Smooth muscle cell (in vitro differentiated cells): ENCODE data around the gene PDGFC. TPM values are rescaled to one million over a fixed set of nuclear protein-coding genes. Genes with fewer than 3 reads are reported as not detected.

ENCODE experiments used
- DNase-seq: peaks from one replicate; lab custom pipeline; 2025; ENCODE audit not compliant: unreplicated experiment; lab: John Stamatoyannopoulos, UW
- H2AFZ ChIP-seq: fragments of 200-600 bp; sonication (generic); 2 replicates; pipeline ENCODE4 v1.6.0; 2016; ENCODE audit warnings: antibody characterized with exemption, low read depth, mild to moderate bottlenecking
- H3F3A ChIP-seq: fragments of 200-600 bp; sonication (generic); 2 replicates; pipeline ENCODE4 v1.6.0; 2017; ENCODE audit warnings: antibody characterized with exemption, low read depth
- H3K27ac ChIP-seq: fragments of 200-600 bp; sonication (generic); 2 replicates; pipeline ENCODE4 v1.5.1; 2016; ENCODE audit warnings: low read depth, mild to moderate bottlenecking
- H3K27me3 ChIP-seq: fragments of 200-600 bp; sonication (generic); 2 replicates; pipeline ENCODE4 v1.6.1; 2016; ENCODE audit warnings: low read depth, mild to moderate bottlenecking
- H3K36me3 ChIP-seq: fragments of 200-600 bp; sonication (generic); 2 replicates; pipeline ENCODE4 v1.5.1; 2016; ENCODE audit warnings: low read depth
- H3K4me1 ChIP-seq: fragments of 200-600 bp; sonication (generic); 2 replicates; pipeline ENCODE4 v1.5.1; 2016; ENCODE audit warnings: low read depth
- H3K4me2 ChIP-seq: fragments of 200-600 bp; sonication (generic); 2 replicates; pipeline ENCODE4 v1.6.0; 2016; ENCODE audit warnings: mild to moderate bottlenecking
- H3K4me3 ChIP-seq: fragments of 200-600 bp; sonication (generic); 2 replicates; pipeline ENCODE4 v1.5.1; 2016; ENCODE audit warnings: mild to moderate bottlenecking
- H3K79me2 ChIP-seq: fragments of 200-600 bp; sonication (generic); 2 replicates; pipeline ENCODE4 v1.6.0; 2016; ENCODE audit warnings: low read depth, mild to moderate bottlenecking
- H3K9ac ChIP-seq: fragments of 200-600 bp; sonication (generic); 2 replicates; pipeline ENCODE4 v1.6.0; 2016; ENCODE audit warnings: low read depth
- H3K9me3 ChIP-seq: fragments of 200-600 bp; sonication (generic); replicated peaks from 2 replicates; pipeline ENCODE4 v1.5.1; 2016; ENCODE audit warnings: low read depth
- H4K20me1 ChIP-seq: fragments of 200-600 bp; sonication (generic); 2 replicates; pipeline ENCODE4 v1.6.0; 2016; ENCODE audit warnings: low read depth
- CTCF ChIP-seq: fragments of 200-600 bp; sonication (generic); IDR thresholded peaks from 2 replicates; pipeline ENCODE4 v1.5.1; 2017; ENCODE audit warnings: borderline replicate concordance, mild to moderate bottlenecking, antibody characterized with exemption; ENCODE audit not compliant: insufficient read depth, poor library complexity, severe bottlenecking
- WGBS: methylation state at CpG from one replicate; pipeline ENCODE4 v1.1.7; 2016; ENCODE audit warnings: low lambda C conversion rate; 5-methylcytosine and 5-hydroxymethylcytosine counted together
- polyA plus RNA-seq: library from polyadenylated mRNA; unstranded; fragments of >200 nt; fragmentation: Nextera tagmentation; extraction: Ambion mirVana; gene quantifications from 2 replicates; pipeline ENCODE4 v1.2.1, GENCODE V29; 2016
- total RNA-seq: library from RNA; depleted of rRNA; stranded (reverse); fragments of >200 nt; gene quantifications from 2 replicates; pipeline ENCODE4 v1.2.3, GENCODE V29; 2014

Gene PDGFC
- total and polyA plus RNA-seq, 2 experiments from 2014 or later = 56.5 to 135 TPM

GRCh38 chr4:156838761-156839160 is 132.8 kb downstream of the PDGFC start:
- no peak overlapping the region for H3K9ac ChIP-seq
- TF ChIP-seq CTCF = no peak
- H3K27ac ChIP-seq = no peak overlapping the region
- peaks cover 19% of the 10 kb centered on the region for H3K9me3 ChIP-seq
- H3K4me2 ChIP-seq = no peak overlapping the region
- no peaks in the 10 kb centered on the region for H3K4me1 ChIP-seq
- DNase-seq = no peak
- H3K27me3 ChIP-seq = no peaks in the 10 kb centered on the region
- H3F3A ChIP-seq = no peaks in the 10 kb centered on the region
- H4K20me1 ChIP-seq = peaks cover 1% of the 10 kb centered on the region
- peaks cover 22% of the 10 kb centered on the region for H3K79me2 ChIP-seq
- H3K4me3 ChIP-seq = no peak overlapping the region
- H2AFZ ChIP-seq = no peak overlapping the region
- WGBS = 94% methylated on average over 5 of the region's 5 CpGs
- peaks cover 18% of the 10 kb centered on the region for H3K36me3 ChIP-seq

GRCh38 chr4:156837625-156838345 is 133.8 kb downstream of the PDGFC start:
- peaks cover 22% of the 10 kb centered on the region for H3K79me2 ChIP-seq

GRCh38 chr4:156832886-156833285 is 138.7 kb downstream of the PDGFC start:
- no peak for TF ChIP-seq CTCF
- Histone ChIP-seq H3F3A (no peaks in the 10 kb centered on the region), H3K4me3 (no peak overlapping the region), H2AFZ (no peak overlapping the region), H3K9ac (no peak overlapping the region), H3K27ac (no peak overlapping the region), H3K79me2 (peaks cover 39% of the 10 kb centered on the region), H4K20me1 (peaks cover 3% of the 10 kb centered on the region), H3K36me3 (peaks cover 4% of the 10 kb centered on the region), H3K4me1 (no peaks in the 10 kb centered on the region), H3K27me3 (no peaks in the 10 kb centered on the region), H3K4me2 (no peak overlapping the region), H3K9me3 (no peaks in the 10 kb centered on the region)
- WGBS = 95% methylated on average over 3 of the region's 3 CpGs
- no peak for DNase-seq

More at GRCh38 chr4:156837625-156838345, 133.8 kb downstream of the PDGFC start:
- no peak for DNase-seq
- WGBS = 95% methylated on average over 2 of the region's 2 CpGs
- H3K9me3 ChIP-seq = peaks cover 19% of the 10 kb centered on the region
- no peak overlapping the region for H2AFZ ChIP-seq
- no peak overlapping the region for H3K27ac ChIP-seq
- H3F3A ChIP-seq = no peaks in the 10 kb centered on the region
- H4K20me1 ChIP-seq = peaks cover 3% of the 10 kb centered on the region
- no peak for TF ChIP-seq CTCF
- H3K4me3 ChIP-seq = no peak overlapping the region
- H3K4me2 ChIP-seq = no peak overlapping the region
- no peaks in the 10 kb centered on the region for H3K27me3 ChIP-seq
- H3K36me3 ChIP-seq = peaks cover 18% of the 10 kb centered on the region
- H3K4me1 ChIP-seq = no peaks in the 10 kb centered on the region
- no peak overlapping the region for H3K9ac ChIP-seq

GRCh38 chr4:156830351-156830750 is 141.2 kb downstream of the PDGFC start:
- TF ChIP-seq CTCF = no peak
- WGBS = 94% methylated on average over 4 of the region's 4 CpGs
- Histone ChIP-seq H3K4me1 (no peaks in the 10 kb centered on the region), H3F3A (no peaks in the 10 kb centered on the region), H3K79me2 (peaks cover 38% of the 10 kb centered on the region), H4K20me1 (peaks cover 9% of the 10 kb centered on the region), H3K4me3 (no peak overlapping the region), H3K27me3 (no peaks in the 10 kb centered on the region), H3K9me3 (no peaks in the 10 kb centered on the region), H3K4me2 (no peak overlapping the region), H2AFZ (no peak overlapping the region), H3K36me3 (no peaks in the 10 kb centered on the region), H3K9ac (no peak overlapping the region), H3K27ac (no peak overlapping the region)
- DNase-seq = no peak
